Dendritic cell treated with granulocyte-macrophage colony-stimulating factor and Interleukin-4, amounts not matched to agents 40 ng/mL and 50 ng/mL, for 4 days (primary cell): ENCODE measurements around the gene ZNF106.
A peak's percentile ranks its signal among the peaks of the same experiment; 100 is the strongest.

ENCODE experiments used
- H3K27ac Mint-ChIP-seq: one replicate; pipeline ENCODE4 v1.8.0; 2022; ENCODE audit warnings: mild to moderate bottlenecking, mixed read lengths
- H3K27me3 Mint-ChIP-seq: one replicate; pipeline ENCODE4 v1.8.0; 2022; ENCODE audit warnings: mild to moderate bottlenecking, mixed read lengths
- H3K36me3 Mint-ChIP-seq: one replicate; pipeline ENCODE4 v1.8.0; 2022; ENCODE audit warnings: low read depth, mixed read lengths
- H3K4me1 Mint-ChIP-seq: one replicate; pipeline ENCODE4 v1.8.0; 2022; ENCODE audit warnings: low read depth, mixed read lengths
- H3K4me3 Mint-ChIP-seq: one replicate; pipeline ENCODE4 v1.8.0; 2022; ENCODE audit warnings: mild to moderate bottlenecking, moderate library complexity, mixed read lengths
- H3K9me3 Mint-ChIP-seq: one replicate; pipeline ENCODE4 v1.8.0; 2022; ENCODE audit warnings: mixed read lengths
- intact Hi-C: fragments of 100-400 bp; cut with micrococcal nuclease; formaldehyde crosslinking; loops from one replicate; pipeline ENCODE4 v1.15.0; 2022

The ZNF106 gene

DNA sequence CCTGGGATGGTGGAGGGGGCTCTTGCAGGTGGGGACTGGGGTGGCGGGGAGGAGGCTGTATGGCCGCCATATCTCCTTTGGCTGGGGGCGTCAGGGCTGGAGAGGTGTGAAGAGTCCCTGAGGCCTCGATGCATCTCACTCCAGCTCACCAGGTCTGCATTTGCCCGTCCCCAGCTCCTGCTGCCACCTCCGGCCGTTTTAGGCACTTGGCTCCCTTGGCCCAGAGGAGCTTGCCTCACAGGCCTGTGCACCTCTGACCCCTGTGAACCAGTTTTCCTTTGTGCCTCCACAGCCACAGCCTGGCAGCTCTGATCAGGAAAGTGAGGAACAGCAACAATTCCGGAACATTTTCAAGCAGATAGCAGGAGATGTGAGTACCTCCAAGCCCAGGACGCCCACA is 81.9 kb downstream of the ZNF106 start:
- Mint-ChIP-seq H3K27ac (no peak overlapping the region), H3K4me1 (no peaks in the 10 kb centered on the region), H3K4me3 (no peak overlapping the region), H3K27me3 (no peaks in the 10 kb centered on the region), H3K9me3 (no peaks in the 10 kb centered on the region), H3K36me3 (peaks cover 91% of the 10 kb centered on the region)
- intact Hi-C loops: no loop called here

DNA sequence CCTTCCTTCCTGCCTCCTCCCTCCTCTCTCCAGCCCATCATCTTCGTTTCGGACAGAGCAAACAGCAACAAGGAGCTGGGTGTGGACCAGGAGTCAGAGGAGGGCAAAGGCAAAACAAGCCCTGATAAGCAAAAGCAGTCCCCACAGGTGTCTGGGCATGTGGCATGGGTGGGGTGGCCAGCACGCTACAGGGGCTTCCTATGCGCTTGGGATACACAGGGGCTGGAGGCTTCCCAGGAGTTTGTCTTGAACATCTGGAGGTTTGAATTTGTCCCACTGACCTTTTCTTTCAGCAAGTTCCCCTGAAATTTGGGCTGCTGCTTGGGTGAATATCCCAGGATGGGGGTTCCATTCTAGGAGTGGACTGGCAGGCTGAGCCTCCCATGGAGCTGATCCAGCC is 82.8 kb downstream of the ZNF106 start:
- intact Hi-C loops: no loop called here
- Mint-ChIP-seq H3K27ac (no peak overlapping the region), H3K9me3 (no peaks in the 10 kb centered on the region), H3K4me3 (no peak overlapping the region), H3K36me3 (peaks cover 91% of the 10 kb centered on the region), H3K4me1 (no peaks in the 10 kb centered on the region), H3K27me3 (no peaks in the 10 kb centered on the region)

DNA sequence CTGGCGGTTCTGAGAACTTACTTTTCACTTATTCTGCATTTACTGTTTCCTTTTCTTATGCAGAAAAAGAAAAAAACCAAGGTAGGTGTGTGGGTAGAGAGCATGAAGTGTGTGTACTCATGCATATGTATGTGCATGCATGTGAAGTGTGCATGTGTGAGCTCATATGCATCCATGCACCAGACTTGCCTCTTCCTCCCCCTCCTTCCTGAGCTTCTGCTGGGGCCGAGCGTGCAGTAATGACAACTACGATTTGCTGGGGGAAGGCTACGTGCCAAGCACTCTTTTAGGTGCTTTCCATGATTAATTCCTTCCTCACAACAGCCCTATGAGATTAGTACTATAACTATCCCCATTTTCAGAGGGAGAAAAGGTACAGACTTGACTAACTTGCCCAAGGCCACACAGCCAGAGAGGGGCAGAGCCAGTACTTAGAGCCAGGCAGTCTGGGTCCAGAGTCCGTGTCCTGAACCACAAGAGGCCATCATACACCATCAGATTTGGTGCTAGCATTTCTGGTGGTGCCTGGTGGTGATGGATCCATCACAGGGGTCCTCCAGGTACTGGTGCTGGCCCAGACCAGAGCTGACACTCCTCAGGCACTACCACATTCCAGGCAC is 85.0 kb downstream of the ZNF106 start:
- H3K9me3 Mint-ChIP-seq: no peaks in the 10 kb centered on the region
- H3K4me3 Mint-ChIP-seq: no peak overlapping the region
- no peaks in the 10 kb centered on the region for H3K27me3 Mint-ChIP-seq
- intact Hi-C loops: no loop called here
- no peak overlapping the region for H3K27ac Mint-ChIP-seq
- H3K4me1 Mint-ChIP-seq: peaks cover 20% of the 10 kb centered on the region
- H3K36me3 Mint-ChIP-seq: peaks cover 93% of the 10 kb centered on the region

DNA sequence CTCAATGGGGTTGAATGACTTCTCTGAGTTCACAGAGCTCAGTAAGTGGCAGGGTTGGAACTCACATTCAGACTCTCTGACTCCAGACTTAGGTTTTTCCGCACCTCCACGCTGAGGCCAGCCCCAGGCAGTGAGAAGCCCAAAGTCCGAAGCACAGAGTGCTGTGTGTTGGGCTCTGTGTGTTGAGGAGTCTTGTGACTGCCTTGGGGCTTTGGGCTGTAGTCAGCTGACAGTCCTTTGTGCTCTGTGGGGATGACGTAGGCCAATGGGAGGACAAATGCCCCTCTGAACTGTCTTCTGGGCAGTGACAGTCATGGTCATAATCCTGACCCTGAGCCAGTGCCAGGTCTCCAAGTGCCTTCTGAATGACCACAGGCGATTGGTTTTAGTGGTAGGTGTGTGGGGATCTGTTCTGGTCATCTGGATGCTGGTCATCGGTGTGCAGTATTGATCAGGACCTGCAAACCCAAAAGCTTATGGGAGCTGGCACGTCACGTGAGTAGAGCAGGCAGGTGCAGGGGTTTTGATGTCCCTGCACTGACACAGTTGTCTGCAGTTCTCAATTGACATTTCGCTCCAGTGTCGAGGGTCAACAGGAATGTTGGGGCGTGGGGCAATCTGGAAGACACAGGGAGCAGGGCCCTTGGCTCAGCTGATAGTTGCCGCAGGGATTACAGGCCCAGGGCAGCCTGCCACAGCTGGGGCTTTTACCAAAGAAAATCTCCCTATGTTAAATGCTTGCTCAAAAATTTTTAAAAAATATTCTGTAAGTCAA is 86.3 kb downstream of the ZNF106 start:
- Mint-ChIP-seq H3K27ac (no peak overlapping the region), H3K4me3 (no peak overlapping the region), H3K4me1 (peaks cover 22% of the 10 kb centered on the region), H3K27me3 (no peaks in the 10 kb centered on the region), H3K9me3 (no peaks in the 10 kb centered on the region), H3K36me3 (peaks cover 92% of the 10 kb centered on the region)
- intact Hi-C loops: no loop called here

DNA sequence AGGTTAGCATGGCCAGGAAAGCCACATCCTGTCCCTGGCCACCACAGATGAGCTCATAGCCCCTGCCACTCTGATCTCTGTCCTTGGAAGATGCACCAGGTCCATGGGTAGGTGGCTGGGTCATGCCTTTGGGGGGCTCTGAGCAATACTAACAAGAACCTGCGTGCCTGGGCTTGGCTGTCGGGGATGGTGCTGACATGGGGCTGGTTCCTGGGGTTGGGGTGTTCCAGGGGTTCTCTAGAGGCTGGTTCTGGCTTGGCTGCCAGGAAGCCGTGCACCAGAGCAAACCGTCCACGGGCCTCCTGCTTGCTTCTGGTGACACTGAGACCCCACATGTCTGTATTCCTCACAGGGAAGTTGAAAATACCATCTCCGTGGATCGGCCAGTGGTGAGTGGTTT is 87.6 kb downstream of the ZNF106 start:
- intact Hi-C loops: no loop called here
- H3K36me3 Mint-ChIP-seq: peaks cover 89% of the 10 kb centered on the region
- H3K27me3 Mint-ChIP-seq: no peaks in the 10 kb centered on the region
- H3K27ac Mint-ChIP-seq: no peak overlapping the region
- H3K4me1 Mint-ChIP-seq: peaks cover 22% of the 10 kb centered on the region
- H3K9me3 Mint-ChIP-seq: no peaks in the 10 kb centered on the region
- H3K4me3 Mint-ChIP-seq: no peak overlapping the region

DNA sequence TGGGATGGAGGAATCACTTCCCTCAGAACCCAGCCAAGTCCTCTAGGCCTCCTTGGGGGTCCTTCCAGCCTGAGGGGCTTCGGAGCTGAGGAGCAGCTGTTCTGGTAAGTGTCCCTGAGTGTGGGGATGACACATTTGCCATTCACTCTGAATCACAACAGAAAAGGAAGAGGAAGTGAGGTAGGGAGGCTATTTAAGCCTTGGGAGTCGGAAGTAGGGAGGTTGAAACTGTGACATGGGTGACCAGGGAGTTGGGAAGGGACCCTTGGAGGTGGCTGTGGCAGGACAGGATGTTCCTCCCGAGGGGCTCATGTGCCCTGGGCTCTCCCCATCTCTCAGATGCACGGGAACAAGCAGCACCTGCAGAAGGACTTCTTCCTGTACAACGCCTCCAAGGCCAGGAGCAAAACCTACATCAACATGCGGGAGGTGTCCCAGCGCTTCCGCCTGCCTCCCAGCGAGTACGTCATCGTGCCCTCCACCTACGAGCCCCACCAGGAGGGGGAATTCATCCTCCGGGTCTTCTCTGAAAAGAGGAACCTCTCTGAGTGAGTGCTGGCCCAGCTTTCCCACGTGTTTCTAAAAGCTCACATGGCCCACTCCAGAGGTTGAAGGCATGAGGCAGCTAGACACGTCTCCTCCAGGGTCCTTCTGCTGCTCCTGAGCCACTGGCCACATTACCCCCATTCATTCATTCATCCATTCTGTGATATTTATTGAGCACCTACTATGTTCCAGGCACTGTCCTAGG is 88.3 kb downstream of the ZNF106 start:
- Mint-ChIP-seq H3K27me3 (no peaks in the 10 kb centered on the region), H3K27ac (peak overlapping the region; percentile 11), H3K36me3 (peaks cover 85% of the 10 kb centered on the region), H3K4me3 (no peak overlapping the region), H3K4me1 (peaks cover 22% of the 10 kb centered on the region), H3K9me3 (no peaks in the 10 kb centered on the region)
- intact Hi-C loops: no loop called here

DNA sequence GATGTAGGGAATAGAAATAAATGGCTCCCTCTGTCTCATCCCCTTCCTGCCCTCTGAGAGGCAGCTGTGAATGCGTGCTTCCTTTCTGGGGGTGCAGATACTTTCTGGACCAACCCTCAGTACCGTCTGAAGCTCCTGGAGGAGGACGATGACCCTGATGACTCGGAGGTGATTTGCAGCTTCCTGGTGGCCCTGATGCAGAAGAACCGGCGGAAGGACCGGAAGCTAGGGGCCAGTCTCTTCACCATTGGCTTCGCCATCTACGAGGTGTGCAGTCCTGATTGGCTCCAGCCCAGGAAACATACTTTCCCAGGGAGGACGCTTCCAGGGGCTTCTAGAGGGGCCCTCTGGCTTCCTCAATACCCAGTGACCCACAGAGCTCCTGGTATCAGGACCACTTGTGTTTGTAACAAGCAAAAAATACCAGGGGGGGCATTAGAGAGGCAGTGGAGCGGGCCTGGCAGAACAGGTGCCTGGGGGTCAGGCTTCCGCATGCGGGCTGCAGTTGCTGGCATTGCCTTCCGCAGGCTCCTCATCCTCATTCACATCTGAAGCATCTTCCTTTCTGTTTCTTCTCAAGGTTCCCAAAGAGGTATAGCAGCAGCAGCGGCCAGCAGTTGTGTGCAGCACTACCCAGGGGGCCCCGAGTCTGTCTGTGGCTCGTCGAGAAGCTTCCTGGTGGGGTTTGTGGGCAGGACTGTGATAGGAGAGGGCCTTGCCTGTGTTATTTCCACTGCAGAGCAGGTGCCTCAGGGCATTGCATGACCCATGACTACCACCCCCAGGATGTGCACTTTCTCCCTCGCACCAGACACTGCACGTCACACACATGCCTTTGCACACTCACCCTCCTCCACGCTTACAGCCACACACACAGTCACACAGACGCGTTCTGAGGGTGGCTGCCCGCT is 89.1 kb downstream of the ZNF106 start:
- Mint-ChIP-seq H3K27ac (peak overlapping the region; percentile 11), H3K4me3 (no peak overlapping the region), H3K27me3 (no peaks in the 10 kb centered on the region), H3K9me3 (no peaks in the 10 kb centered on the region), H3K36me3 (peaks cover 85% of the 10 kb centered on the region), H3K4me1 (peaks cover 22% of the 10 kb centered on the region)
- intact Hi-C loops: no loop called here

DNA sequence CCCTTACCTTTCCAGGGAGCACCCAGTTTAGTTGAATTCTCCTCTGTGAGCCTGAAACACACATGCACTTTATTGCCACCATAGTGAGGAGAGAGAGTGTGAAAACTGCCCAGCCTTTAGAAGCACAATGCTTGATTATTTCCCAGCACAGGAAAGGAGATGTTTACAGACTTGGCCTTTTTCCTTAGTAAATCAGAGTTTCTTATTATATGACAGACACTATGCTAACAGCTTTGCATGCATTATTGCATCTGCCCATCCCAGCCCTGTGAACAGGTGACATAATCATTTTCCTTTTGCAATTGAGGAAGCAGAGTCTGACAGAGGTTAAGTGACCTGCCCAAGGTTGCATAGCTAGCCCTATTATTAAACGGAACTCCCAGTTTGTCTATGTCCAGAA is 95.1 kb downstream of the ZNF106 start:
- Mint-ChIP-seq H3K9me3 (no peaks in the 10 kb centered on the region), H3K4me3 (no peak overlapping the region), H3K27ac (no peak overlapping the region), H3K36me3 (peaks cover 86% of the 10 kb centered on the region), H3K4me1 (peaks cover under 1% of the 10 kb centered on the region), H3K27me3 (no peaks in the 10 kb centered on the region)
- intact Hi-C loops: no loop called here

DNA sequence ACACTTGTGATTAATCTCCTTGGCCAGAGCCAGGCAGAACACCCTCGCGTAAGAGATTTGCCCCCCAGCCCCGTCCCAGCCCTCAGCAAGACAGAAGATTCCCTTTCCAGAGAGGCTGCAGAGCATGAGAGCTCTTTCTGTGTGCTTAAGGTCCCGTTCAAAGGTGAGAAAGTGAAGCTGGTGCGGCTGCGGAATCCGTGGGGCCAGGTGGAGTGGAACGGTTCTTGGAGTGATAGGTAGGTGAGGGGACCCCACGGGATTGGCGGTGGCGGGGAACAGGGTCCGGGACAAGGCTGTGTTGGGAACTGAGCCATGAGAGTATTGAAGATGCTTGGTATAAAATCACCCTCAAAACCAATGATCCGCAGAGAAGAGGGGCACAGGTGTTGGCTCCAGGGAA is 96.8 kb downstream of the ZNF106 start:
- Mint-ChIP-seq H3K27ac (no peak overlapping the region), H3K27me3 (no peaks in the 10 kb centered on the region), H3K36me3 (peaks cover 87% of the 10 kb centered on the region), H3K4me1 (no peaks in the 10 kb centered on the region), H3K4me3 (no peak overlapping the region), H3K9me3 (no peaks in the 10 kb centered on the region)
- intact Hi-C loops: no loop called here

DNA sequence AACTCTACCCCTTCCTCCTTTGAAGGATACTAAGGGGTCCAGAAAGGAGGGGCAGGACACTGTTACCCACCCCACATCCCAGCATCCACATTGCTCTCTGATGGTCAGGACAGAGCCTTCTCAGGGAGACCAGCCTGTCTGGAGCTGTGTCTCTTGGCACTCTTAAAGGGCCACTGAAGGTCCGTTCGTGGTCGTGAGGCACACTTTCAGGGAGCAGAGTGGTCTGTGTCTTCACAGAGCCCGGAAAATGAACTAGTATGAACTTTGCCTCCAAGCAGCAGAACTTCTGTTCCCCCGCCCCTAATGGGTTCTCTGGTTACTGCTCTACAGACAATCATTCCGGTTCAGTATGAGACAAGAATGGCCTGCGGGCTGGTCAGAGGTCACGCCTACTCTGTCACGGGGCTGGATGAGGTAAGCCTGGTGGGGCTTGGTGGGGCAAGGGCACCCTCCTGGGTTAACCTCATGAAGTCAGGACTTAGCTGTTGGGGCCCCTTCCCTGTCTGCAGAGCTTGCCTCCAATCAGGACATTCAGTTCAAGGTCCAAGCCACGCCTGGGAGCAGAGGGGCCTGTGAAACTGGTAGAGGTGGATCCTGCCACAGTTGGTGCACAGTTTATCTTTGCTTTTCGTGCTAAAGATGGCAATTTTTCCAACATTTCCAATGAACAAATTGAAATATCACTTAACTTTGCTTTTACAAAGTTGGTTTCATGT is 98.5 kb downstream of the ZNF106 start:
- intact Hi-C loops: no loop called here
- H3K9me3 Mint-ChIP-seq: no peaks in the 10 kb centered on the region
- no peak overlapping the region for H3K4me3 Mint-ChIP-seq
- H3K27me3 Mint-ChIP-seq: no peaks in the 10 kb centered on the region
- no peak overlapping the region for H3K27ac Mint-ChIP-seq
- H3K36me3 Mint-ChIP-seq: peaks cover 94% of the 10 kb centered on the region
- H3K4me1 Mint-ChIP-seq: no peaks in the 10 kb centered on the region

DNA sequence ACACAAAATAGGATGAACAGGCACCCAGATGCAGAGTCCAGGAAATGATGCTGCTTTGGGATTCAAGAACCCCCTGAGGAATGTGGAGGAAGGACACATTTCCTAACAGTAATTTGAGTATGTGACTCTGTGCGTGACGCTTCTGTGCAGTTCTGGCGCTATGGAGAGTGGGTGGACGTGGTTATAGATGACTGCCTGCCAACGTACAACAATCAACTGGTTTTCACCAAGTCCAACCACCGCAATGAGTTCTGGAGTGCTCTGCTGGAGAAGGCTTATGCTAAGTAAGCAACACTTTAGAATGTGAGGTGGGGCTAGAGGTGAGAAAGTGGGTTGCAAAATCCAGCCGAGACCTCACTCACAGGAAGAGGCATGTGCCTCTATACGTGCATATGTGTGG is 103.3 kb downstream of the ZNF106 start:
- intact Hi-C loops: no loop called here

DNA sequence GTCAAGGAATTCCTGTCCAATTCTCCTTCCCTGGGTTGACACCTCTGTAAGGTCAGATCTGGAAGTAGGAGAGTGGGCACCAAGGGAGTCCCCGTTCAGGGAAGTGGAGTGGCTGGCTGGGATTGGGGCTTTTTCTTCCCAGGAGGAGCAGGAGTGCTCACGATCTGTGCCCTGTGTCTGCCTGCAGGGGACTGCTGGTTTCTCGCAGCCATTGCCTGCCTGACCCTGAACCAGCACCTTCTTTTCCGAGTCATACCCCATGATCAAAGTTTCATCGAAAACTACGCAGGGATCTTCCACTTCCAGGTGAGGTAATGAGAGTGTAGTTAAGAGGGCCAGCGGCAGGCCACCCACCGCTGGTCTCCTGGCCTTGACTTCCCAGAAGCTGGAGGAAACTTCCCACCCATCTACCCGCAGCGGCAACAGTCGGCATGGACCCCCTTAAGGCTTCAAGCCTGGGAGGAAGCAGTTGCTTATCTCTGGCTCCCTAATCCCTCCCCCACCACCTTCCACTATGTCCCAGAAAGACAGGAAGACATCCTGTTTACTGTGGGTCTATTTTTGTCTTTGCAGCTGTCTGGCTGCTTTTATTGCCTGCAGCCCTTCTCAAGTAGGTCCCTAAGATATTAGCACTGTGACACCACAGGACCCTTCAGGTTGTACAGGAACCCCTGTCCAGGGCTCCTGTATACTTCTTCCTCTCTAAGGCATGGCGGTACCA is 104.8 kb downstream of the ZNF106 start:
- intact Hi-C loops: no loop called here
- no peak overlapping the region for H3K4me3 Mint-ChIP-seq
- H3K27ac Mint-ChIP-seq: no peak overlapping the region
- H3K36me3 Mint-ChIP-seq: peaks cover 85% of the 10 kb centered on the region
- H3K9me3 Mint-ChIP-seq: no peaks in the 10 kb centered on the region
- H3K4me1 Mint-ChIP-seq: no peaks in the 10 kb centered on the region
- H3K27me3 Mint-ChIP-seq: no peaks in the 10 kb centered on the region

More for the DNA sequence above, 103.3 kb downstream of the ZNF106 start:
- peaks cover 99% of the 10 kb centered on the region for H3K36me3 Mint-ChIP-seq
- H3K27ac Mint-ChIP-seq: no peak overlapping the region
- no peaks in the 10 kb centered on the region for H3K27me3 Mint-ChIP-seq
- no peaks in the 10 kb centered on the region for H3K9me3 Mint-ChIP-seq
- no peak overlapping the region for H3K4me3 Mint-ChIP-seq
- H3K4me1 Mint-ChIP-seq: no peaks in the 10 kb centered on the region
